Hepatocyte (in vitro differentiated cells): ENCODE results near the gene GC.

ENCODE experiments used
- EZH2 ChIP-seq: fragments of 200-600 bp; sonication (generic); IDR thresholded peaks from 2 replicates; pipeline ENCODE4 v1.6.1; 2016; ENCODE audit warnings: antibody characterized with exemption, mild to moderate bottlenecking, borderline replicate concordance
- TF ChIP-seq, protein P1 (sequence below): fragments of 200-600 bp; sonication (generic); IDR thresholded peaks from 2 replicates; pipeline ENCODE4 v1.5.1; 2016; ENCODE audit warnings: antibody characterized with exemption, mild to moderate bottlenecking; ENCODE audit not compliant: poor library complexity

DNA sequence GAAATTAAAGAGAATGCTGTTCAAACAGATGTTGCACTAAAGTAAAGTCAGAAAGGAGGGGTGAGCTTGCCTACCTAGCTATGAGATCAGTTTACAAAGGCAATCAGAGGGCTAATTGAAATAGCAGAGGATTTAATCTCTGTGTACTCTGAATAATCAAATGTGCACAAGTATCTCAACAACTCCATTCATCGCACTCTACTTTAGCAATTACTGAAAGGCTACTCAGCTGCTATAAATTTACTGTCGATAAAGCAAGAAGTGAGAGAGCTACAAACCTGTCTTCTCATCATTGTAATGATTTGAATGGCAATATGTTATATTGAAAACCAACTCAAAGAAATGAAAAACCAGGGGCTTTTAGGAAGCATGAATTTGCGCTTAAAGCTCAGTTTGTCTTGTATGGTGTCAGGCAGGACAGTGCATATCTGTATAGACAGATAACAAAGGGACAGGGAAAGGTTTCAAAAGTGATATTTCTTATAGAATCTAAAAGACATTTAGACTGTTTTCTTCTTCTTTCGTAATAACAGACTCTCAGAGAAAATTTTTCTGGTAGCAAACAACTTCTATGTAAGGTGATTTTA, 34.8 kb downstream of the GC start:
- TF ChIP-seq, protein P1, sequence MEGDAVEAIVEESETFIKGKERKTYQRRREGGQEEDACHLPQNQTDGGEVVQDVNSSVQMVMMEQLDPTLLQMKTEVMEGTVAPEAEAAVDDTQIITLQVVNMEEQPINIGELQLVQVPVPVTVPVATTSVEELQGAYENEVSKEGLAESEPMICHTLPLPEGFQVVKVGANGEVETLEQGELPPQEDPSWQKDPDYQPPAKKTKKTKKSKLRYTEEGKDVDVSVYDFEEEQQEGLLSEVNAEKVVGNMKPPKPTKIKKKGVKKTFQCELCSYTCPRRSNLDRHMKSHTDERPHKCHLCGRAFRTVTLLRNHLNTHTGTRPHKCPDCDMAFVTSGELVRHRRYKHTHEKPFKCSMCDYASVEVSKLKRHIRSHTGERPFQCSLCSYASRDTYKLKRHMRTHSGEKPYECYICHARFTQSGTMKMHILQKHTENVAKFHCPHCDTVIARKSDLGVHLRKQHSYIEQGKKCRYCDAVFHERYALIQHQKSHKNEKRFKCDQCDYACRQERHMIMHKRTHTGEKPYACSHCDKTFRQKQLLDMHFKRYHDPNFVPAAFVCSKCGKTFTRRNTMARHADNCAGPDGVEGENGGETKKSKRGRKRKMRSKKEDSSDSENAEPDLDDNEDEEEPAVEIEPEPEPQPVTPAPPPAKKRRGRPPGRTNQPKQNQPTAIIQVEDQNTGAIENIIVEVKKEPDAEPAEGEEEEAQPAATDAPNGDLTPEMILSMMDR = no peak
- no peak for TF ChIP-seq EZH2
